Myocyte (in vitro differentiated cells): ENCODE data around the gene TMEM98. TPM values are rescaled to one million over a fixed set of nuclear protein-coding genes. Genes with fewer than 3 reads are reported as not detected.
A peak's percentile ranks its signal among the peaks of the same experiment; 100 is the strongest.
"Not testable (repeated sequence)": the region's sequence is repeated elsewhere in the genome, so short reads cannot be mapped to it uniquely, and the experiment has no call there.

Experiments
- DNase-seq: peaks from one replicate; pipeline ENCODE4 v3.0.0-alpha.2; 2012; ENCODE audit warnings: low read depth
- total RNA-seq: library from RNA; depleted of rRNA; stranded (reverse); fragments of >200 nt; gene quantifications from 2 replicates; pipeline ENCODE4 v1.2.3, GENCODE V29; 2014

Gene TMEM98
- total RNA-seq, 1 donor from 2014 or later = 78.7 TPM

- no peak for DNase-seq
These were observed 13.6 kb downstream of the TMEM98 start for GRCh38 chr17:32941419-32942032.

GRCh38 chr17:32943206-32943605, 15.3 kb downstream of the TMEM98 start:
- DNase-seq = no peak

GRCh38 chr17:32943647-32944191, 15.8 kb downstream of the TMEM98 start:
- DNase-seq = no peak

GRCh38 chr17:32944248-32945020, 16.5 kb downstream of the TMEM98 start:
- no peak for DNase-seq

- DNase-seq = no peak
These were observed 18.6 kb downstream of the TMEM98 start for GRCh38 chr17:32946375-32947135.

- no peak for DNase-seq
These were observed 19.8 kb downstream of the TMEM98 start for GRCh38 chr17:32947736-32948135.

- DNase-seq = no peak
These were observed 21.2 kb downstream of the TMEM98 start for GRCh38 chr17:32949181-32949580.

GRCh38 chr17:32952491-32952890, 24.5 kb downstream of the TMEM98 start:
- not testable (repeated sequence) for DNase-seq

- DNase-seq = no peak
These were observed 25.1 kb downstream of the TMEM98 start for GRCh38 chr17:32953045-32953444.

- no peak for DNase-seq
These were observed 25.9 kb downstream of the TMEM98 start for GRCh38 chr17:32953857-32954256.

GRCh38 chr17:32954477-32954876, 26.5 kb downstream of the TMEM98 start:
- no peak for DNase-seq

GRCh38 chr17:32955155-32955554, 27.2 kb downstream of the TMEM98 start:
- DNase-seq = no peak

GRCh38 chr17:32956240-32956970, 28.5 kb downstream of the TMEM98 start:
- no peak for DNase-seq

GRCh38 chr17:32958418-32958817, 30.5 kb downstream of the TMEM98 start:
- DNase-seq = no peak

- DNase-seq = no peak
These were observed 32.9 kb downstream of the TMEM98 start for GRCh38 chr17:32960815-32961214.

- DNase-seq = no peak
These were observed 34.4 kb downstream of the TMEM98 start for GRCh38 chr17:32962320-32962711.

- DNase-seq = no peak
These were observed 36.6 kb downstream of the TMEM98 start for GRCh38 chr17:32964541-32964940.

- not testable (repeated sequence) for DNase-seq
These were observed 41.3 kb downstream of the TMEM98 start for GRCh38 chr17:32969231-32969630.

- peak; percentile 80 for DNase-seq
These were observed 42.3 kb downstream of the TMEM98 start for GRCh38 chr17:32970281-32970680.

- DNase-seq = peak; percentile 80
These were observed 43.2 kb downstream of the TMEM98 start for GRCh38 chr17:32971171-32971570.

- DNase-seq = no peak
These were observed 48.2 kb downstream of the TMEM98 start for GRCh38 chr17:32976131-32976530.
